ENCODE results near the gene INPP4B.

DNA sequence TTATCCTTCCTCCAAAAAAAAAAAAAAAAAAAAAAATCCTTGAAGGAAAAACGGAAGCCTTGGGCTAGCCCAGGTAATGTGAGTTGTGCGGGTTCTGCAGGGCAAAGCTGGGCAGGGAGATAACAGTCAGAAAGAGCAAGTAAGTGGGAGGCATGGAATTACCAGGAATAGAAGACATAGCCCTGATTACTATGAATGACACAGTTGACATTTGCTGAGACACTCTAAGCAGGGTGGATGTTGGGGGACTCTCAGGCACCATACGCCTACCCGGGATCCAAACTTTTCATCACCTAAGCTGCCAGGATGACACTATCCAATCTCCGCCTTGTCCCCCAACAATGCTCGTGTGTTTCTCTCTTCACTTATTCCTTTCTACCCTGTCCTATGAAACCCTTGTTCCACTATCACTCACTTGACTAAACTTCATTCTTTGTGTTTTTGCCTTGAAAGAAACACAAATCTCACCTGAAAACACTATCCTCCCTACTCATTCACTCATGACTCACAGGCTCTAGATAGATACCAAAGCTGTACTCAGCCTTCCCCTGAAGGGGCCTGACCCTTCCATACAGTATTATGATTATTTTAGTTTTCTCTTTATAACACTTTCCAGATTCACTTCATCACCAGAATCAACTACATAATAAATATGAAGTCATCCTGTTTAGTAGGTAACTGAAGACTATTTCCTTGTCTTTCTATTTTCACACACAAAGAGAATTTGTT, 158.4 kb downstream of the INPP4B start:
- TF ChIP-seq, protein P1, sequence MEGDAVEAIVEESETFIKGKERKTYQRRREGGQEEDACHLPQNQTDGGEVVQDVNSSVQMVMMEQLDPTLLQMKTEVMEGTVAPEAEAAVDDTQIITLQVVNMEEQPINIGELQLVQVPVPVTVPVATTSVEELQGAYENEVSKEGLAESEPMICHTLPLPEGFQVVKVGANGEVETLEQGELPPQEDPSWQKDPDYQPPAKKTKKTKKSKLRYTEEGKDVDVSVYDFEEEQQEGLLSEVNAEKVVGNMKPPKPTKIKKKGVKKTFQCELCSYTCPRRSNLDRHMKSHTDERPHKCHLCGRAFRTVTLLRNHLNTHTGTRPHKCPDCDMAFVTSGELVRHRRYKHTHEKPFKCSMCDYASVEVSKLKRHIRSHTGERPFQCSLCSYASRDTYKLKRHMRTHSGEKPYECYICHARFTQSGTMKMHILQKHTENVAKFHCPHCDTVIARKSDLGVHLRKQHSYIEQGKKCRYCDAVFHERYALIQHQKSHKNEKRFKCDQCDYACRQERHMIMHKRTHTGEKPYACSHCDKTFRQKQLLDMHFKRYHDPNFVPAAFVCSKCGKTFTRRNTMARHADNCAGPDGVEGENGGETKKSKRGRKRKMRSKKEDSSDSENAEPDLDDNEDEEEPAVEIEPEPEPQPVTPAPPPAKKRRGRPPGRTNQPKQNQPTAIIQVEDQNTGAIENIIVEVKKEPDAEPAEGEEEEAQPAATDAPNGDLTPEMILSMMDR (conservative IDR thresholded peaks at IDR 0.05; ENCODE audit: low read depth, low read length) = no peak
- TF ChIP-seq EZH2phosphoT487 (IDR thresholded peaks at IDR 0.05; ENCODE audit: borderline replicate concordance, low read length) (no peak), EZH2 (IDR thresholded peaks at IDR 0.05; ENCODE audit: low read length, unreplicated experiment) (no peak)

Measured in PC-3 (cell line).